Hepatocyte (in vitro differentiated cells): ENCODE data around the gene PCID2. TPM values are rescaled to one million over a fixed set of nuclear protein-coding genes. Genes with fewer than 3 reads are reported as not detected.

Source experiments
- DNase-seq: peaks from one replicate; pipeline ENCODE4 v3.0.0-alpha.2; 2016; ENCODE audit warnings: low spot score
- H2AFZ ChIP-seq: fragments of 200-600 bp; sonication (generic); 2 replicates; pipeline ENCODE4 v1.6.0; 2016; ENCODE audit warnings: antibody characterized with exemption, mild to moderate bottlenecking
- H3K27ac ChIP-seq: fragments of 200-600 bp; sonication (generic); 2 replicates; pipeline ENCODE4 v1.5.1; 2016; ENCODE audit warnings: mild to moderate bottlenecking
- H3K27me3 ChIP-seq: fragments of 200-600 bp; sonication (generic); 2 replicates; pipeline ENCODE4 v1.6.1; 2016
- H3K36me3 ChIP-seq: fragments of 200-600 bp; sonication (generic); replicated peaks from 2 replicates; pipeline ENCODE4 v1.5.1; 2016; ENCODE audit warnings: low read depth; ENCODE audit not compliant: insufficient read depth
- H3K4me1 ChIP-seq: fragments of 200-600 bp; sonication (generic); 2 replicates; pipeline ENCODE4 v1.5.1; 2016; ENCODE audit warnings: mild to moderate bottlenecking, moderate library complexity; ENCODE audit not compliant: insufficient read depth
- H3K4me2 ChIP-seq: fragments of 200-600 bp; sonication (generic); 2 replicates; pipeline ENCODE4 v1.6.0; 2016
- H3K4me3 ChIP-seq: fragments of 200-600 bp; sonication (generic); 2 replicates; pipeline ENCODE4 v1.5.1; 2016; ENCODE audit warnings: mild to moderate bottlenecking
- H3K79me2 ChIP-seq: fragments of 200-600 bp; sonication (generic); 2 replicates; pipeline ENCODE4 v1.6.0; 2017; ENCODE audit warnings: mild to moderate bottlenecking
- H3K9me2 ChIP-seq: fragments of 200-600 bp; sonication (generic); replicated peaks from 2 replicates; pipeline ENCODE4 v1.6.0; 2017; ENCODE audit warnings: mild to moderate bottlenecking; ENCODE audit not compliant: insufficient read depth
- H3K9me3 ChIP-seq: fragments of 200-600 bp; sonication (generic); 2 replicates; pipeline ENCODE4 v1.5.1; 2016; ENCODE audit warnings: low read depth, mild to moderate bottlenecking
- H4K20me1 ChIP-seq: fragments of 200-600 bp; sonication (generic); 2 replicates; pipeline ENCODE4 v1.6.0; 2016; ENCODE audit warnings: mild to moderate bottlenecking; ENCODE audit not compliant: insufficient read depth, poor library complexity, severe bottlenecking
- CTCF ChIP-seq: fragments of 200-600 bp; sonication (generic); IDR thresholded peaks from 2 replicates; pipeline ENCODE4 v1.5.1; 2016; ENCODE audit warnings: antibody characterized with exemption, mild to moderate bottlenecking; ENCODE audit not compliant: poor library complexity
- EZH2 ChIP-seq: fragments of 200-600 bp; sonication (generic); IDR thresholded peaks from 2 replicates; pipeline ENCODE4 v1.6.1; 2016; ENCODE audit warnings: antibody characterized with exemption, mild to moderate bottlenecking, borderline replicate concordance
- EZH2phosphoT487 ChIP-seq: fragments of 200-600 bp; sonication (generic); IDR thresholded peaks from one replicate; pipeline ENCODE4 v1.6.1; 2018; ENCODE audit warnings: antibody characterized with exemption, mild to moderate bottlenecking, low read depth, moderate library complexity; ENCODE audit not compliant: unreplicated experiment, severe bottlenecking
- WGBS: methylation state at CpG from one replicate; pipeline ENCODE4 v1.1.6; 2016; ENCODE audit warnings: low lambda C conversion rate; ENCODE audit errors: missing lambda C conversion rate; 5-methylcytosine and 5-hydroxymethylcytosine counted together
- polyA plus RNA-seq: library from polyadenylated mRNA; unstranded; fragments of >200 nt; fragmentation: Nextera tagmentation; extraction: Ambion mirVana; gene quantifications from 2 replicates; pipeline ENCODE4 v1.2.1, GENCODE V29; 2016
- total RNA-seq: library from RNA; depleted of rRNA; stranded (reverse); fragments of >200 nt; gene quantifications from 2 replicates; pipeline ENCODE4 v1.2.3, GENCODE V29; 2014

The PCID2 gene
- total and polyA plus RNA-seq, 2 experiments from 2014 or later = 47.5 to 55.4 TPM

GRCh38 chr13:113178896-113179167, 29.6 kb downstream of the PCID2 start:
- TF ChIP-seq EZH2phosphoT487 (no peak), CTCF (no peak), EZH2 (no peak)
- H3K27ac ChIP-seq = no peak overlapping the region
- no peaks in the 10 kb centered on the region for H4K20me1 ChIP-seq
- H3K36me3 ChIP-seq = peaks cover 5% of the 10 kb centered on the region
- H3K4me2 ChIP-seq = no peak overlapping the region
- H3K79me2 ChIP-seq = no peaks in the 10 kb centered on the region
- H3K4me3 ChIP-seq = no peak overlapping the region
- no peak for DNase-seq
- H2AFZ ChIP-seq = no peak overlapping the region
- H3K9me3 ChIP-seq = no peaks in the 10 kb centered on the region
- no peaks in the 10 kb centered on the region for H3K27me3 ChIP-seq
- no peaks in the 10 kb centered on the region for H3K9me2 ChIP-seq
- H3K4me1 ChIP-seq = no peaks in the 10 kb centered on the region
- 77% methylated on average over 3 of the region's 3 CpGs for WGBS

GRCh38 chr13:113178070-113178895, 30.2 kb downstream of the PCID2 start:
- Histone ChIP-seq H3K36me3 (no peaks in the 10 kb centered on the region), H2AFZ (no peak overlapping the region)

GRCh38 chr13:113176822-113177221, 31.6 kb downstream of the PCID2 start:
- no peak overlapping the region for H3K27ac ChIP-seq
- WGBS = 97% methylated on average over 14 of the region's 14 CpGs
- no peak for DNase-seq
- H3K27me3 ChIP-seq = no peaks in the 10 kb centered on the region
- H4K20me1 ChIP-seq = no peaks in the 10 kb centered on the region
- no peak overlapping the region for H3K4me2 ChIP-seq
- H3K79me2 ChIP-seq = no peaks in the 10 kb centered on the region
- no peaks in the 10 kb centered on the region for H3K36me3 ChIP-seq
- H3K4me3 ChIP-seq = no peak overlapping the region
- TF ChIP-seq EZH2phosphoT487 (no peak), CTCF (no peak), EZH2 (no peak)
- H2AFZ ChIP-seq = no peak overlapping the region
- no peaks in the 10 kb centered on the region for H3K9me2 ChIP-seq
- no peaks in the 10 kb centered on the region for H3K4me1 ChIP-seq
- no peaks in the 10 kb centered on the region for H3K9me3 ChIP-seq

More at GRCh38 chr13:113178070-113178895, 30.2 kb downstream of the PCID2 start:
- H3K27me3 ChIP-seq = no peaks in the 10 kb centered on the region
- H3K9me3 ChIP-seq = no peaks in the 10 kb centered on the region
- no peaks in the 10 kb centered on the region for H3K9me2 ChIP-seq
- no peaks in the 10 kb centered on the region for H4K20me1 ChIP-seq
- H3K4me2 ChIP-seq = no peak overlapping the region
- no peak for TF ChIP-seq EZH2
- TF ChIP-seq EZH2phosphoT487 = no peak
- no peak for TF ChIP-seq CTCF
- no peaks in the 10 kb centered on the region for H3K79me2 ChIP-seq
- no peak for DNase-seq
- WGBS = 84% methylated on average over 25 of the region's 25 CpGs
- no peak overlapping the region for H3K27ac ChIP-seq
- no peaks in the 10 kb centered on the region for H3K4me1 ChIP-seq
- no peak overlapping the region for H3K4me3 ChIP-seq
